ENCODE data around the gene FGF18. TPM values are rescaled to one million over a fixed set of nuclear protein-coding genes. Genes with fewer than 3 reads are reported as not detected.

The FGF18 gene
- total RNA-seq, 3 donors from 2014 or later, result 0.16 to 1.6 (median 0.33) TPM

- no peak overlapping the region for H3K27ac ChIP-seq
- no peak for DNase-seq (ENCODE audit: low spot score in 2 of 2)
- TF ChIP-seq POLR2AphosphoS5 (IDR thresholded peaks at IDR 0.05) (no peak), CTCF (IDR thresholded peaks at IDR 0.05) (no peak), POLR2A (IDR thresholded peaks at IDR 0.05) (no peak)
- intact Hi-C loops (cut with DNase I; ENCODE audit: low total_unique reads), result loop anchor here (2.0 kb wide), 1 partner anchor 46 kb away; no protein-coding TSS in a partner anchor
- H3K27me3 ChIP-seq, result no peaks in the 10 kb centered on the region
- H3K4me3 ChIP-seq, result no peak overlapping the region
- no peaks in the 10 kb centered on the region for H3K9me3 ChIP-seq
- no peaks in the 10 kb centered on the region for H3K4me1 ChIP-seq
- no peaks in the 10 kb centered on the region for H3K36me3 ChIP-seq
Measured at GRCh38 chr5:171462928-171463861, 43.7 kb downstream of the FGF18 start.

GRCh38 chr5:171463862-171464229 lies 44.4 kb downstream of the FGF18 start:
- H3K4me3 ChIP-seq, result no peak overlapping the region
- H3K27ac ChIP-seq, result no peak overlapping the region
- intact Hi-C loops (cut with DNase I; ENCODE audit: low total_unique reads), result loop anchor here (2.0 kb wide), 1 partner anchor 47 kb away; no protein-coding TSS in a partner anchor
- H3K27me3 ChIP-seq, result no peaks in the 10 kb centered on the region
- H3K36me3 ChIP-seq, result no peaks in the 10 kb centered on the region
- no peak for DNase-seq (ENCODE audit: low spot score in 2 of 2)
- H3K9me3 ChIP-seq, result no peaks in the 10 kb centered on the region
- H3K4me1 ChIP-seq, result no peaks in the 10 kb centered on the region
- TF ChIP-seq POLR2AphosphoS5 (IDR thresholded peaks at IDR 0.05) (no peak), POLR2A (IDR thresholded peaks at IDR 0.05) (no peak), CTCF (IDR thresholded peaks at IDR 0.05) (no peak)

GRCh38 chr5:171464829-171465228 lies 45.4 kb downstream of the FGF18 start:
- H3K4me1 ChIP-seq, result no peaks in the 10 kb centered on the region
- intact Hi-C loops (cut with DNase I; ENCODE audit: low total_unique reads), result no loop called here
- no peak overlapping the region for H3K27ac ChIP-seq
- no peak for DNase-seq (ENCODE audit: low spot score in 2 of 2)
- H3K9me3 ChIP-seq, result no peaks in the 10 kb centered on the region
- TF ChIP-seq CTCF (IDR thresholded peaks at IDR 0.05) (no peak), POLR2A (IDR thresholded peaks at IDR 0.05) (no peak), POLR2AphosphoS5 (IDR thresholded peaks at IDR 0.05) (no peak)
- H3K4me3 ChIP-seq, result no peak overlapping the region
- H3K36me3 ChIP-seq, result no peaks in the 10 kb centered on the region
- no peaks in the 10 kb centered on the region for H3K27me3 ChIP-seq

- no peaks in the 10 kb centered on the region for H3K4me1 ChIP-seq
- H3K4me3 ChIP-seq, result no peak overlapping the region
- no peaks in the 10 kb centered on the region for H3K9me3 ChIP-seq
- no peaks in the 10 kb centered on the region for H3K27me3 ChIP-seq
- intact Hi-C loops (cut with DNase I; ENCODE audit: low total_unique reads), result no loop called here
- TF ChIP-seq POLR2A (IDR thresholded peaks at IDR 0.05), result no peak
- TF ChIP-seq POLR2AphosphoS5 (IDR thresholded peaks at IDR 0.05), result no peak
- TF ChIP-seq CTCF (IDR thresholded peaks at IDR 0.05), result no peak
- H3K36me3 ChIP-seq, result no peaks in the 10 kb centered on the region
- no peak for DNase-seq (ENCODE audit: low spot score in 2 of 2)
- no peak overlapping the region for H3K27ac ChIP-seq
Measured at GRCh38 chr5:171467107-171467506, 47.7 kb downstream of the FGF18 start.

GRCh38 chr5:171469326-171469725 lies 49.9 kb downstream of the FGF18 start:
- Histone ChIP-seq H3K9me3 (peaks cover 0 to 4% of the 10 kb centered on the region in 2 donors), H3K27me3 (no peaks in the 10 kb centered on the region), H3K27ac (no peak overlapping the region), H3K4me1 (no peaks in the 10 kb centered on the region), H3K36me3 (no peaks in the 10 kb centered on the region), H3K4me3 (no peak overlapping the region)
- TF ChIP-seq POLR2AphosphoS5 (IDR thresholded peaks at IDR 0.05) (no peak), POLR2A (IDR thresholded peaks at IDR 0.05) (no peak), CTCF (IDR thresholded peaks at IDR 0.05) (no peak)
- no peak for DNase-seq (ENCODE audit: low spot score in 2 of 2)
- intact Hi-C loops (cut with DNase I; ENCODE audit: low total_unique reads), result no loop called here
